Spinal cord (tissue), 10 donors: Measurements from ENCODE around the gene SLC25A45. TPM values are rescaled to one million over a fixed set of nuclear protein-coding genes. Genes with fewer than 3 reads are reported as not detected.
A peak's percentile ranks its signal among the peaks of the same experiment; 100 is the strongest.

Experiments used
- DNase-seq, 6 donors: peaks; one replicate each; pipeline versions ENCODE4 v3.0.0 to v3.0.0-alpha.2; 2013 to 2015; ENCODE audit warnings: low spot score in 6 of 6, low read depth in 4 of 6
- H3K27ac ChIP-seq: one replicate; pipeline ENCODE4 v1.5.1; 2013; ENCODE audit warnings: low read depth, low read length, control low read depth
- H3K27me3 ChIP-seq: one replicate; pipeline ENCODE4 v1.6.1; 2013; ENCODE audit warnings: low read length; ENCODE audit not compliant: control insufficient read depth, insufficient read depth
- H3K36me3 ChIP-seq: one replicate; pipeline ENCODE4 v1.6.1; 2013; ENCODE audit warnings: low read length; ENCODE audit not compliant: control insufficient read depth, insufficient read depth
- H3K4me1 ChIP-seq: one replicate; pipeline ENCODE4 v1.6.1; 2013; ENCODE audit warnings: low read length; ENCODE audit not compliant: control insufficient read depth, insufficient read depth
- H3K4me3 ChIP-seq: one replicate; pipeline ENCODE4 v1.5.1; 2013; ENCODE audit warnings: low read depth, low read length, control low read depth
- H3K9me3 ChIP-seq: one replicate; pipeline ENCODE4 v1.6.1; 2013; ENCODE audit warnings: low read length; ENCODE audit not compliant: control insufficient read depth, insufficient read depth
- WGBS: methylation state at CpG from one replicate; pipeline ENCODE4 v1.1.5; 2013; ENCODE audit warnings: missing lambda C conversion rate; ENCODE audit not compliant: insufficient coverage; 5-methylcytosine and 5-hydroxymethylcytosine counted together
- polyA plus RNA-seq, 2 donors: library from polyadenylated mRNA; unstranded; fragments of 120-200 nt; gene quantifications; one replicate each; pipeline ENCODE4 v1.2.1, GENCODE V29; 2013; ENCODE audit not compliant: insufficient read length in 2 of 2
- total RNA-seq, 2 donors: library from RNA; depleted of rRNA in 1 of 2; stranded (reverse); fragments of 120-200 nt in 1 of 2; fragments of >200 nt in 1 of 2; gene quantifications; one replicate each; pipeline versions ENCODE4 v1.2.3 to v1.2.4, GENCODE V29; 2013 to 2014
- donor health status: healthy.

The SLC25A45 gene
- total and polyA plus RNA-seq, 4 donors, result 1.8 to 3.7 (median 2.7) TPM

DNA sequence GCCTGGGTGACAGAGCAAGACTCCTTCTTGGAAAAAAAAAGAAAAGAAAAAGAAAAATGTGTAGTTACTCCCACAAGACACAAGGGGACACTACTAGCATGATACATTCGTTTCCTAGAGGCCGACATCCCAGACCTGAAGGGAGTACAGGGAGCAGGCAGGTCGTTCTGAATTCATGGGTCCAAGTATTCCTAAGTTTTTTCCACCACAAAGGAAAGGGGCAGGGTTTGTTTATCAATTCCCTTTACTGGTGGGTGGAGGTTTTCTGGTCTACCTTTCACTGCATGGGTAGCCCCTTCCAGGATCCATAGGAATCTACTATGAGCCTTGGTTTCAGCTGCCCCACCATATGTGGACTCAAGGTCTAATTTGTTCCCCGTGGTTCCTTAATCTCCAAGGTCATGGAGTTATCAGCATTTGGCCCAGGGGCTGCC lies 16.1 kb downstream of the SLC25A45 start:
- H3K9me3 ChIP-seq, result no peaks in the 10 kb centered on the region
- no peaks in the 10 kb centered on the region for H3K27me3 ChIP-seq
- no peak overlapping the region for H3K27ac ChIP-seq
- 43% methylated on average over 1 of the region's 4 CpGs for WGBS
- no peak overlapping the region for H3K4me3 ChIP-seq
- no peaks in the 10 kb centered on the region for H3K36me3 ChIP-seq
- no peaks in the 10 kb centered on the region for H3K4me1 ChIP-seq
- peak in 2 of 6 donors; percentile 77 to 88 for DNase-seq

DNA sequence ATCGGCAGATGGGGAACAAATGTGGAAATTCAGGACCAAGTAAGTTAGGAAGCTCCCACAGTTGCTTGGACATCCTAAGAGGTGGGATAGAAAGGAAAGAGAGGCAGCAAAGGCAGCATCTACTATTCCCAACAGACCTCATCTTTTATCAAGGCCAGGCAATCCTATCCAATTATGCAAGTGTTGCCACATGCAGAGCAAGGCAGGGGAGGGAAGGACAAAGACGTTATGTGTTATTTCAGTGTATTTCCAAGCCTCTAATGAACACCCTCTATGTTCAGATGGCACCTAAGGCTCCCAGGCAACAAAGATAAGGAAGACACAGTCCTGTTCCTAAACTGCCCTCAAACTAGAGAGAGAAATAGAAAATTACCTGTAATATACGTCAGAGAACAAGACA lies 18.7 kb downstream of the SLC25A45 start:
- DNase-seq, result no peak
- Histone ChIP-seq H3K4me3 (no peak overlapping the region), H3K27me3 (no peaks in the 10 kb centered on the region), H3K36me3 (no peaks in the 10 kb centered on the region), H3K27ac (no peak overlapping the region), H3K4me1 (no peaks in the 10 kb centered on the region), H3K9me3 (no peaks in the 10 kb centered on the region)
- no CpG with 5 or more reads among the region's 3 CpGs for WGBS

DNA sequence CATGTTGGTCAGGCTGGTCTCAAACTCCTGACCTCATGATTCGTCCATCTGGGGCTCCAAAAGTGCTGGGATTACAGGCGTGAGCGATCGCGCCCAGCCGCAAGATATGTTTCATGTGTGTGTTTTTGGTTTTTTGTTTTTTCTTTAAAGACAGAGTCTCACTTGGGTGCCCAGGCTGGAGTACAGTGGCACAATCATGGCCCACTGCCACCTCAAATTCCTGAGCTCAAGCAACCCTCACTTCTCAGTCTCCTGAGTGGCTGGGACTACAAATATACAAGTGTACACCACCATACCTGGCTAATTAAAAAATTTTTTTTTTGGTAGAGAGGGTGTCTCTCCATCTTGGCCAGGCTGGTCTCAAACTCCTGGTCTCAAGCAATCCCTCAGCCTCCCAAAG lies 19.5 kb downstream of the SLC25A45 start:
- no peaks in the 10 kb centered on the region for H3K9me3 ChIP-seq
- 92% methylated on average over 3 of the region's 6 CpGs for whole genome bisulfite sequencing
- no peaks in the 10 kb centered on the region for H3K27me3 ChIP-seq
- H3K4me1 ChIP-seq, result no peaks in the 10 kb centered on the region
- H3K36me3 ChIP-seq, result no peaks in the 10 kb centered on the region
- H3K27ac ChIP-seq, result no peak overlapping the region
- DNase-seq, result no peak
- no peak overlapping the region for H3K4me3 ChIP-seq

DNA sequence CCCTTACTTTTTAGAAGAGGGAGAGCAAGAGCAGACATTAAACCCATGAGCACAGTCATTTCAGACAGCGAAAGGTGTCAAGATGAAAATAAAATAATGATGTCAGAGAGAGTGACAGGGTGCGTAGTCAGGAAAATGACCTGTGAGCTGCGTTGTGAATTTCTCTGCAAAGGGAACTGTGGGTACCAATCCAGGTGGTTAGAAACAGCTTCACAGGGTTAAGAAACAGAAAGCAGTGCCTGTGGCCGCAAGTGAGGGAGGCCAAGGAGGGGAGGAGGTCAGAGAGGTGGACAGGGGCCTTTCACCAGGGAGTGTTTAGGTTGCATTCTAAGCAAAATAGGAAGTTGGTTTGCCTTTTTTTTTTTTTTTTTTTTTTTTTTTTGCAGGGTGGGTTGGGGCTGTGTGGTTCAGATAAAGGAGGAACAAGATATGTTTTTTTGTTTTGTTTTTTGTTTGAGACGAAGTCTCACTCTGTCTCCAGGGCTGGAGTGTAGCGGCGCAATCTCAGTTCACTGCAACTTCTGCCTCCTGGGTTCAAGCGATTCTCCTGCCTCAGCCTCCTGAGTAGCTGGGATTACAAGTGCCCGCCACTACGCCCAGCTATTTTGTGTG lies 20.0 kb downstream of the SLC25A45 start:
- Histone ChIP-seq H3K4me3 (no peak overlapping the region), H3K9me3 (no peaks in the 10 kb centered on the region), H3K4me1 (no peaks in the 10 kb centered on the region), H3K27ac (no peak overlapping the region), H3K27me3 (no peaks in the 10 kb centered on the region), H3K36me3 (no peaks in the 10 kb centered on the region)
- 89% methylated on average over 10 of the region's 10 CpGs for WGBS
- no peak for DNase-seq

DNA sequence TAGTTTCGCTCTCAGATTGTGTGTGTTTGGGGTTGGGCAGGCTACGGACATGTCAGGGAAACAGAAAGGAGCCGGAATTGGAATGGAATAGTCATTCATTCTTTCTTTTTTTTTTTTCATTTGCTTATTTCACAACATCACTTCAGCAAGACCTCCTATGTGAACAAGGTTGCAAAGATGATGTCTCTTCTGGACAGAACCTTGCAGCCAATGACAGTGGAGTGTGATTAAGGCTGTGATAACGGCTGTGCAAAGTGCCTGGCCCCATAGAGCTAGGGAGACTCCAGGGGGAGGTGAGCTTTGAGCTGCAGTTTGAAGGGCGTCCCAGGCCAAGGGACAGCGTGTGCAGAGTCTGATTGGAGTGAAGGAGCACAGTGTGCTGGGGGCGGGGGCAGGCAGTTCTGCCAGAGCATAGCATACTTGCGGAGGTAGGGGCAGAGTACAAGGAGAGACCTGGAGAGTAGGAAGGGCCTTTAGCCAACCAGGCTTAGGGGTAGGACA lies 24.5 kb downstream of the SLC25A45 start:
- Histone ChIP-seq H3K4me3 (no peak overlapping the region), H3K27ac (no peak overlapping the region), H3K36me3 (peaks cover 11% of the 10 kb centered on the region), H3K27me3 (peaks cover 4% of the 10 kb centered on the region), H3K4me1 (peaks cover 35% of the 10 kb centered on the region), H3K9me3 (no peaks in the 10 kb centered on the region)
- 91% methylated on average over 5 of the region's 8 CpGs for WGBS
- DNase-seq, result no peak

DNA sequence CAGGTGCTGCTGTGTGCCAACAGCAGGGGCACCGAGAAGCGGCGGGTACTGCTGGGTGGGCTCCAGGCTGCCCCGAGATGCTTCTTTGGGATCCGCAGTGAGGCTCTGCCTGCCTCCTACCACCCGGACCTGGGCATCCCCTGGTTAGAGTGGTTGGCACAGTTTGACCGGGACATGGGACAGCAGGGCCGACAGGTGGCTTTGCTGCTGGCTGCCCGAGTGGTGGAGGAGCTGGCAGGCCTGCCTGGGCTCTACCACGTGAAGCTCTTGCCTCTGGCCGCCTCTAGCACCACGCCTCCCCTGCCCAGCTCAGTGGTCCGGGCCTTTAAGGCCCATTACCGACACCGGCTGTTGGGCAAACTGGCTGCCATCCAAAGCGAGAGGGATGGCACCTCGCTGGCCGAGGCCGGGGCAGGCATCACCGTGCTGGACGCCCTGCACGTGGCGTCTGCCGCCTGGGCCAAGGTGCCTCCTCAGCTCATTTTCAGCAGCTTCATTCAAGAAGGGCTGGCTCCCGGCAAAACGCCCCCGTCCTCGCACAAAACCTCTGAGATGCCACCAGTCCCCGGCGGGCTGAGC lies 26.0 kb downstream of the SLC25A45 start:
- H3K27me3 ChIP-seq, result peaks cover 4% of the 10 kb centered on the region
- no peaks in the 10 kb centered on the region for H3K9me3 ChIP-seq
- DNase-seq, result no peak
- WGBS, result 80% methylated on average over 30 of the region's 30 CpGs
- H3K4me3 ChIP-seq, result no peak overlapping the region
- peaks cover 42% of the 10 kb centered on the region for H3K4me1 ChIP-seq
- H3K36me3 ChIP-seq, result peaks cover 24% of the 10 kb centered on the region
- no peak overlapping the region for H3K27ac ChIP-seq

DNA sequence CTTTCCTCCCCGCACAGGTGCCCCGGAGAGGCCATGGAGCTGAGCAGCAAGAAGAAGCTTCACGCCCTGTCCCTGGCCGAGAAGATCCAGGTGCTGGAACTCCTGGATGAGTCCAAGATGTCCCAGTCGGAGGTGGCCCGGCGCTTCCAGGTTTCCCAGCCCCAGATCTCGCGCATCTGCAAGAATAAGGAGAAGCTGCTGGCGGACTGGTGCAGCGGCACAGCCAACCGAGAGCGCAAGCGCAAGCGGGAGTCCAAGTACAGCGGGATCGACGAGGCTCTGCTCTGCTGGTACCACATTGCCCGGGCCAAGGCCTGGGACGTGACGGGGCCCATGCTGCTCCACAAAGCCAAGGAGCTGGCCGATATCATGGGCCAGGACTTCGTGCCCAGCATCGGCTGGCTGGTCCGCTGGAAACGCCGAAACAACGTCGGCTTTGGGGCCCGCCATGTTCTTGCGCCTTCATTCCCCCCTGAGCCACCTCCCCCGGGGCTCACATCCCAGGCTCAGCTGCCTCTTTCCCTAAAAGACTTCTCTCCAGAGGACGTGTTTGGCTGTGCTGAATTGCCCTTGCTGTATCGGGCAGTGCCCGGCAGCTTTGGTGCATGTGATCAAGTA lies 26.6 kb downstream of the SLC25A45 start:
- 38% methylated on average over 35 of the region's 35 CpGs for WGBS
- Histone ChIP-seq H3K4me1 (peaks cover 42% of the 10 kb centered on the region), H3K36me3 (peaks cover 27% of the 10 kb centered on the region), H3K27ac (no peak overlapping the region), H3K27me3 (peaks cover 4% of the 10 kb centered on the region), H3K4me3 (peak overlapping the region; percentile 33), H3K9me3 (no peaks in the 10 kb centered on the region)
- DNase-seq, result peak in 3 of 6 donors; percentile 45 to 90 (median 70)

DNA sequence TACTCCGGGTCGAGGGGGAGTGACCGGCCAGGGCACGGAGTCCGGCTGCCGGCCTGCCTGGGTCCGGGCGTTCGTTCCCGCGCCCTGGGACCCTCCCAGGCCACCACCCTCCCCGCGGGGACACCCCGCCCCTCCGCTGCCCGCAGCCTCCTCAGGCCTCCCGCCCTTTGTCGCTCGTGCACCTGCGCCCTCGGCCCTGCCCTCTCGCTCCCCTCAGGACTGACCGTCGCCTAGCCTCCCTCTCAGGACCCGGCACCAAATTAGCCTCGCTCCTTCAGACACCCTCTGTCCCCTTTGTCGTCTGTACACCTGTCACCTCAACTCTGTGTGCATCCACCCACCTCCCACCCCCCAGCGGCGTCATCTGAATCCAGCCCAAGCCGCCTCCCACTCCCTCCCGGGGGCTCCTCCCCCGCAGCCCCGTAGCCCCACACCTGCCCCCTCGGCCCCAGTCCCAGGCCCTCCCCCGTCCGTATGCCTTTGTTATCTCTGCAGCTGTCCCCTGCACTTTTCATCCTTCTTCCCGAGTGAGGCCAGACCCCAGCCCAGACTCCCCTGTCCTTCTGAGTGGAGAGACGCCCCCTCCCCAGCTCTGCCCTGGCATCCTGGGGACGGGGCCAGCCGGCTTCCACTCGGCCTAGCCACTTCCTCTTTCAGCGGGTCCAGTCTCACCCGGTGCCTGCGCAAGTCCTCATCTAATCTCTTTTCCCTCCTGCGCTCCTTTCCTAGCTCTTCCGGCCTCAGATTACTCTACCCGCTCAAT lies 27.3 kb downstream of the SLC25A45 start:
- Histone ChIP-seq H3K9me3 (no peaks in the 10 kb centered on the region), H3K36me3 (peaks cover 34% of the 10 kb centered on the region), H3K27ac (no peak overlapping the region), H3K27me3 (peaks cover 4% of the 10 kb centered on the region), H3K4me1 (peaks cover 42% of the 10 kb centered on the region), H3K4me3 (peak overlapping the region; percentile 33)
- peak in 2 of 6 donors; percentile 57 to 84 for DNase-seq
- under 1% methylated on average over 45 of the region's 47 CpGs for WGBS

DNA sequence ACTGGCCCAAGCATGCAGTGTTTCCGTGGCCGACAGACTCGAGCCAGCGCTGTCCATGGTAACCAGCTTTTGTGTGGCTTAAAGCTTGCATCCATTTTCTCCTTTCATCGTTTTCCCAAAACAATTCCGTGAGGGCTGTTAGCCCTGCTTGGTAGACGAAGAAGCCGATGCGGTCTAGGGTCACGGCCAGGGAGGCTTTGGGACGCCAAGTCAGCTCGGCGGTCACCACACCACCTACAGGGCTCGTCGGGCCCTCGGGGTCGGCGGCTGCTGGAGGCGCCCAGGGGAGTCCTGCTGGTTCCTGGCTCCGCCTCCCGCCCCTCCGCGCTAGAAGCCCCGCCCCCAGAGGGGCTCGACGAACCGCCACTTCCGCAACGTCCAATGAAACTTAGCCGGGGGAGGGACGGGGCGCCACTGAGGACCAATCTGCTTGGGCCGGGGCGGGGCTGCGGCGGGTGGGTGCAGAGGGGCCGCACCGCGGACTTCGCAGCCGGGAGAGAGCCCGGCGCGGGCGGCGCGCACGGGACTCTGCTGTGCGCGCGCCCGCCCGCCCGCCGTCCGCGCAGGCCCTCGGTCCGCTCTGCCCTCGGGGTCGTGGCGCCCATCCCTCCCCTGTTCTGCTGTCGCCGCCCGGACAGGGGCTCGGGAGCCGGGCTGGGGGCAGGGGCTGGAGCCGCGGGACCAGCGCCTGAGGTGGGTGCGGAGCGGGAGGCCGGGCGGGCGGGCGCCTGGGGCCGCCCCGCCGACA lies 28.0 kb downstream of the SLC25A45 start, which contains the start of gene TIGD3:
TSS of gene TIGD3 (plus strand) at position 487 of the 748 bp plus-strand sequence. CDS start 1,058 bp downstream, outside the sequence.
- under 1% methylated on average over 79 of the region's 79 CpGs for WGBS
- peak within 1 kb of the TSS; percentile 71 for H3K4me3 ChIP-seq
- H3K27me3 ChIP-seq, result peaks cover 4% of the 10 kb centered on the region
- no peaks in the 10 kb centered on the region for H3K9me3 ChIP-seq
- peak within 1 kb of the TSS; percentile 92 for H3K27ac ChIP-seq
- peaks cover 42% of the 10 kb centered on the region for H3K4me1 ChIP-seq
- H3K36me3 ChIP-seq, result peaks cover 41% of the 10 kb centered on the region
- peak; percentile 88 to 99 (median 96) for DNase-seq
